ENCODE data around the gene NUDT17.

The NUDT17 gene

DNA sequence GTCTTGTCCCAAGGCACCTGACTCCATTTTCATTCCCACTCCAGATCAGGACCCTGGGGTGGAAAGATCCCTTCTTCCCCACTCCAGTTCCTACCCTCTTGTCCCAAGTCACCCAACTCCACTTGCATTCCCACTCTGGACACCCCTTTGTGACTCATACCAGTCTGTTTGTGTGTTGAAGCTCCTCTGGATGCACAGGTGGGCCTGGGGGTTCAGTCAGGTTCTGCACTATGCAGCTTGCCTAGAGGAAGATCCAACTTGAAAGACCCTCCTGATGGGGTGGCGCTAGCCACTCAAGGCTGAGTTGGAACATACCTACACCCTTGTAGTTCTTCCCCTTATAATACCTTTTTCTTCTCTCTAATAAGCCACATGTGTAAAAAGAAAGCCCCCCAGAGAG lies 50.0 kb downstream of the NUDT17 start (continued):
- TF ChIP-seq, protein P1, sequence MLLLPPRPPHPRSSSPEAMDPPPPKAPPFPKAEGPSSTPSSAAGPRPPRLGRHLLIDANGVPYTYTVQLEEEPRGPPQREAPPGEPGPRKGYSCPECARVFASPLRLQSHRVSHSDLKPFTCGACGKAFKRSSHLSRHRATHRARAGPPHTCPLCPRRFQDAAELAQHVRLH (tag by site-specific recombination; IDR thresholded peaks at IDR 0.05): no peak
- no peak for TF ChIP-seq ZBTB8A (tag by site-specific recombination; IDR thresholded peaks at IDR 0.05)

DNA sequence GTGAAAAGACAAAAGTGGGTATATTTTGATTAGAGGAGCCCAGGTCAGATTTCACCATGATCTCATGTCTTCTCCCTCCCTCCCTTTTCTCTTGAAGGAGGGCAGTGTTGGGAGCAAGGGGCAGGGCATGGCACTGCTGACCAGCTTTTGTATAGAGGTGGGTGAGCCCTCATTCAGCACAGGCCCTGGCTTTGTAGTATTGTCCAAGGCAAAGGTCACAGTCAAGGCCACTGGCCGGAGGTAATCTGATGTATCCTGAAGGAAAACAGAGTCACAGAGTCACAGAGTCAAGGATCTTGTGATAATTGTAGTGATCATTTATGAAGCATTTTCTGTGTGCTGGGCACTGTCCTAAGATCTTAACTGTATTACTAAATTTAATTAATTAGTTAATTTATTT lies 52.5 kb downstream of the NUDT17 start:
- H3K27ac ChIP-seq (ENCODE audit: extremely low read depth, low read depth, low read length): no peak overlapping the region
- ChIA-PET POLR2A (no interaction called here), CTCF (interaction anchor here (2.3 kb wide), 1 partner anchor 12 kb away, joined by 15 read pairs; the partner anchor contains the start of gene ITGA10)
- TF ChIP-seq, protein P2, sequence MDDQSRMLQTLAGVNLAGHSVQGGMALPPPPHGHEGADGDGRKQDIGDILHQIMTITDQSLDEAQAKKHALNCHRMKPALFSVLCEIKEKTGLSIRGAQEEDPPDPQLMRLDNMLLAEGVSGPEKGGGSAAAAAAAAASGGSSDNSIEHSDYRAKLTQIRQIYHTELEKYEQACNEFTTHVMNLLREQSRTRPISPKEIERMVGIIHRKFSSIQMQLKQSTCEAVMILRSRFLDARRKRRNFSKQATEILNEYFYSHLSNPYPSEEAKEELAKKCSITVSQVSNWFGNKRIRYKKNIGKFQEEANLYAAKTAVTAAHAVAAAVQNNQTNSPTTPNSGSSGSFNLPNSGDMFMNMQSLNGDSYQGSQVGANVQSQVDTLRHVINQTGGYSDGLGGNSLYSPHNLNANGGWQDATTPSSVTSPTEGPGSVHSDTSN (CRISPR knock-in tag; IDR thresholded peaks at IDR 0.05): no peak
- TF ChIP-seq ZNF830 (tag by site-specific recombination; IDR thresholded peaks at IDR 0.05; ENCODE audit: low read depth): no peak
- no peak for TF ChIP-seq BCL11B (tag by site-specific recombination; IDR thresholded peaks at IDR 0.05; ENCODE audit: low read depth)
- no peak for TF ChIP-seq ZNF169 (tag by site-specific recombination; IDR thresholded peaks at IDR 0.05)
- no peak for TF ChIP-seq TCF7L2 (IDR thresholded peaks at IDR 0.05; ENCODE audit: borderline replicate concordance, low read depth, low read length)
- TF ChIP-seq ZNF423 (tag by site-specific recombination; IDR thresholded peaks at IDR 0.05): no peak
- TF ChIP-seq ZFP69B (tag by site-specific recombination; IDR thresholded peaks at IDR 0.05): no peak
- TF ChIP-seq ZNF670 (tag by site-specific recombination; IDR thresholded peaks at IDR 0.05; ENCODE audit: low read depth): no peak
- no peak for TF ChIP-seq ZNF777 (tag by site-specific recombination; IDR thresholded peaks at IDR 0.05; ENCODE audit: borderline replicate concordance)
- no peak for TF ChIP-seq ZNF391 (tag by site-specific recombination; IDR thresholded peaks at IDR 0.05; ENCODE audit: borderline replicate concordance, low read depth)
- no peak overlapping the region for H3K4me3 ChIP-seq (ENCODE audit: low read depth, low read length)
- H3K4me1 ChIP-seq (ENCODE audit: control insufficient read depth, insufficient read depth, low read length): no peaks in the 10 kb centered on the region
- no peaks in the 10 kb centered on the region for H3K9me3 ChIP-seq (ENCODE audit: control insufficient read depth, insufficient read depth, low read depth, low read length)
- no peaks in the 10 kb centered on the region for H3K36me3 ChIP-seq (ENCODE audit: control insufficient read depth in 2 of 2, insufficient read depth in 1 of 2, low read length in 2 of 2)
